ENCODE results near the gene WDR1.

The WDR1 gene

DNA sequence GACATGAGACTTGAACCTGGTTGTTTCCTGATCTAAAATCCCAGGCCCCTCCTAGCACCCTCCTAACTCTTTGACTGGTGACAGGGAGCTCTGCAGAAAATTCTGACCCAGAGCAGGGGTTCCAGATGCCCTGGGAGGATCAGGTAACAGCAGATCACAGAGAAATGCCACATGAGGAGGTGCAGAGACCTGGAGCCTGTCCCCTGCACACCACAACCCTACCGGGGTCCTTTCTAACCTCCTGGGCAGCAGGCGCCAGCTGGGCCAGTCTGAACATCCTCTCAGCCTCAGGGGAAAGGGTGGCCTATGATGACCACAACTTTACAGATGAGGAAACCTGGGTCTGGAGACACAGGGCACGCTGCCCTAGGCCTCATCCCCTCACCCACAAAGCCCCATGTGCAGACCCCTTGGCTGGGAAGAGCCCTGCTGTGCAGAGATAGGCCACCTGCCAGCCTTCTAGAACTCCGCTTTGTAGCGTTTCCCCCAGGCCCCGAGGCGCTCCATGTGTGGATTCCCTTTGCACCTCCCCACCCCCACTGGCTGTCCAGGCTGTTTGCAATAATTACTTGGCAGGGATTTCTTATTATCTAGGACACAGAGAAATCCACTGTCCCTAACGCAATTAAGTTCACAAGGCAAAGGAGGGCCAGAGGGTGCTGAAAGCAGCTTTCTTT lies 36.5 kb downstream of the WDR1 start:
- H3K79me2 ChIP-seq (ENCODE audit: insufficient read depth, low read length) = no peaks in the 10 kb centered on the region

DNA sequence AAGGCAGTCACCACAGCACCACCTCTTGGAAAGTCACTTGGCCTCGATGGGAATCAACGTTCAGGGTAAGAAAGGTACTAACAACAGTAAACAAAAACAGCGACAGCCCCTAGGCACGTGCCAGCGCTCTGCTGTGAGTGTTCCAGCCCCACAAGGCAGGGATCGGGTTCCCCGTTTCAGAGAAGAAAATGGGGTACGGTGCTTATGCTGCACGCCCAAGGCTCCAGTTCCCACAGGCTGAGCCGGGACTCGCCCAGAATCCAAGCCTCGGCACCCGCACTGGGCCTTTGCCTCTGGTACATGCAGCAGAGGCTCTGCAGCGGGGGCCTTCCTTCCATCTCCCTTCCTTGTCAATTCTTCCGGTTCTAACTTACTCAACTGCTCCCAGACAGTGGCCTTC lies 37.3 kb downstream of the WDR1 start:
- DNase-seq (no peak), ATAC-seq (ENCODE audit: insufficient read depth, low read depth) (no peak)
- Histone ChIP-seq H3K9me3 (ENCODE audit: insufficient read depth, low read length, severe bottlenecking) (no peaks in the 10 kb centered on the region), H4K20me1 (ENCODE audit: insufficient read depth, low read length) (peaks cover 58% of the 10 kb centered on the region), H3K4me1 (ENCODE audit: insufficient read depth, low read length) (no peaks in the 10 kb centered on the region), H3K27me3 (ENCODE audit: insufficient read depth, low read length, poor library complexity) (no peaks in the 10 kb centered on the region), H3K9ac (ENCODE audit: low read depth, low read length) (no peak overlapping the region), H3K4me2 (ENCODE audit: insufficient read depth, low read length) (no peak overlapping the region), H3K36me3 (ENCODE audit: insufficient read depth, low read length) (peaks cover 99% of the 10 kb centered on the region), H2AFZ (ENCODE audit: low read depth, low read length) (no peak overlapping the region), H3K27ac (ENCODE audit: low read length) (no peak overlapping the region), H3K4me3 (ENCODE audit: low read depth in 1 of 2, low read length in 2 of 2) (no peak overlapping the region), H3K79me2 (ENCODE audit: insufficient read depth, low read length) (no peaks in the 10 kb centered on the region)
- TF ChIP-seq EZH2 (IDR thresholded peaks at IDR 0.05; ENCODE audit: borderline replicate concordance, low read depth, low read length, severe bottlenecking) = no peak
- TF ChIP-seq, protein P1, sequence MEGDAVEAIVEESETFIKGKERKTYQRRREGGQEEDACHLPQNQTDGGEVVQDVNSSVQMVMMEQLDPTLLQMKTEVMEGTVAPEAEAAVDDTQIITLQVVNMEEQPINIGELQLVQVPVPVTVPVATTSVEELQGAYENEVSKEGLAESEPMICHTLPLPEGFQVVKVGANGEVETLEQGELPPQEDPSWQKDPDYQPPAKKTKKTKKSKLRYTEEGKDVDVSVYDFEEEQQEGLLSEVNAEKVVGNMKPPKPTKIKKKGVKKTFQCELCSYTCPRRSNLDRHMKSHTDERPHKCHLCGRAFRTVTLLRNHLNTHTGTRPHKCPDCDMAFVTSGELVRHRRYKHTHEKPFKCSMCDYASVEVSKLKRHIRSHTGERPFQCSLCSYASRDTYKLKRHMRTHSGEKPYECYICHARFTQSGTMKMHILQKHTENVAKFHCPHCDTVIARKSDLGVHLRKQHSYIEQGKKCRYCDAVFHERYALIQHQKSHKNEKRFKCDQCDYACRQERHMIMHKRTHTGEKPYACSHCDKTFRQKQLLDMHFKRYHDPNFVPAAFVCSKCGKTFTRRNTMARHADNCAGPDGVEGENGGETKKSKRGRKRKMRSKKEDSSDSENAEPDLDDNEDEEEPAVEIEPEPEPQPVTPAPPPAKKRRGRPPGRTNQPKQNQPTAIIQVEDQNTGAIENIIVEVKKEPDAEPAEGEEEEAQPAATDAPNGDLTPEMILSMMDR (IDR thresholded peaks at IDR 0.05; ENCODE audit: borderline replicate concordance, extremely low read depth, low read length, poor library complexity, severe bottlenecking) = no peak

More for the DNA sequence above, 36.5 kb downstream of the WDR1 start:
- Histone ChIP-seq H2AFZ (ENCODE audit: low read depth, low read length) (no peak overlapping the region), H4K20me1 (ENCODE audit: insufficient read depth, low read length) (peaks cover 64% of the 10 kb centered on the region), H3K4me1 (ENCODE audit: insufficient read depth, low read length) (no peaks in the 10 kb centered on the region), H3K27ac (ENCODE audit: low read length) (no peak overlapping the region), H3K36me3 (ENCODE audit: insufficient read depth, low read length) (peaks cover 99% of the 10 kb centered on the region), H3K4me2 (ENCODE audit: insufficient read depth, low read length) (no peak overlapping the region), H3K9me3 (ENCODE audit: insufficient read depth, low read length, severe bottlenecking) (no peaks in the 10 kb centered on the region), H3K4me3 (ENCODE audit: low read depth in 1 of 2, low read length in 2 of 2) (no peak overlapping the region), H3K27me3 (ENCODE audit: insufficient read depth, low read length, poor library complexity) (no peaks in the 10 kb centered on the region), H3K9ac (ENCODE audit: low read depth, low read length) (no peak overlapping the region)
- TF ChIP-seq, protein P1 (IDR thresholded peaks at IDR 0.05; ENCODE audit: borderline replicate concordance, extremely low read depth, low read length, poor library complexity, severe bottlenecking) = no peak
- TF ChIP-seq EZH2 (IDR thresholded peaks at IDR 0.05; ENCODE audit: borderline replicate concordance, low read depth, low read length, severe bottlenecking) = no peak
- ATAC-seq (ENCODE audit: insufficient read depth, low read depth) (no peak), DNase-seq (no peak)

DNA sequence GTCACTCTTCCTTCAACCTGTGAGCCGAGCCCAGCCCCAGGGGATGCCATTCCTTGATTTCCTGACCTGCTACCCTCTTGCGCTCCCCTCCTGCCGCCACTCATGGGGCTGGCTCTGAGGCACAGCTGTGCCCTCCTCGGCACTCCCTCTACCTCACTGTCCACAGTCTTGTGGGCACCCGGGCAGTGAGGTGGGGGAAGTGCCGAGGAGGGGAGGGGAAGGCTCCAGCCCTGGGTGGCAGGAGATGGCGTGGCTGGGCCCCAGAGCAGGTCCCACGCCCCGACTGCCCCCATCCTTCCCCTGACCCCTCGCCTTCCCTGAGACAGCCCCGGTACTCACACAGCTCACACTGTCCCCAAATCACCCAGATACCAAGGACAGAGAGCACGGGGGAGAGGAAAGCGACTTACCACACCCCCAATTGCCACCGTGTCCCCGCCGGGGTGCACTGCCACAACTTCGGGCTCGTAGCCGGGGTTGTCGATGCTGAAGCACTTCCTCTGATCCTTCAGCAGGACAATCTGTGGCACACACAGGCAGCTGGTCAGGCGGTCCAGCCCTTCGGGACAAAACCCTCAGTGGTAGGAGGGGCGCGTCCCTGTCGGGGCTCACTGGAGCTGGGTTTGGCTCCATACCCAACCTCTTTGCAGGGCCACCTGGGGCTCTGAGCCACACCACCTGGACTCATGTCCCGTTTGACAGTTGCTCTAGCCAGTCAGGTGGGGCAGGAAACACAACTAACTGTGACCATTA lies 37.9 kb downstream of the WDR1 start:
- TF ChIP-seq EZH2 (IDR thresholded peaks at IDR 0.05; ENCODE audit: borderline replicate concordance, low read depth, low read length, severe bottlenecking) = no peak
- TF ChIP-seq, protein P1 (IDR thresholded peaks at IDR 0.05; ENCODE audit: borderline replicate concordance, extremely low read depth, low read length, poor library complexity, severe bottlenecking) = no peak
- Histone ChIP-seq H4K20me1 (ENCODE audit: insufficient read depth, low read length) (peaks cover 52% of the 10 kb centered on the region), H3K9me3 (ENCODE audit: insufficient read depth, low read length, severe bottlenecking) (no peaks in the 10 kb centered on the region), H3K79me2 (ENCODE audit: insufficient read depth, low read length) (no peaks in the 10 kb centered on the region), H3K4me3 (ENCODE audit: low read depth in 1 of 2, low read length in 2 of 2) (no peak overlapping the region), H3K9ac (ENCODE audit: low read depth, low read length) (no peak overlapping the region), H3K4me1 (ENCODE audit: insufficient read depth, low read length) (no peaks in the 10 kb centered on the region), H3K27me3 (ENCODE audit: insufficient read depth, low read length, poor library complexity) (no peaks in the 10 kb centered on the region), H3K4me2 (ENCODE audit: insufficient read depth, low read length) (no peak overlapping the region), H3K36me3 (ENCODE audit: insufficient read depth, low read length) (peaks cover 99% of the 10 kb centered on the region), H3K27ac (ENCODE audit: low read length) (no peak overlapping the region), H2AFZ (ENCODE audit: low read depth, low read length) (no peak overlapping the region)
- ATAC-seq (ENCODE audit: insufficient read depth, low read depth) (no peak), DNase-seq (no peak)
